CD14-positive monocyte (primary cell): Measurements from ENCODE around the gene HOXB13. TPM values are rescaled to one million over a fixed set of nuclear protein-coding genes. Genes with fewer than 3 reads are reported as not detected.
A peak's percentile ranks its signal among the peaks of the same experiment; 100 is the strongest.

Experiments used
- DNase-seq, 3 donors: peaks; one replicate each; pipeline ENCODE4 v3.0.0-alpha.2; 2011 to 2022
- H2AFZ ChIP-seq: 2 replicates; pipeline ENCODE4 v1.6.0; 2012; ENCODE audit warnings: mild to moderate bottlenecking, low read depth, low read length, inconsistent platforms; ENCODE audit not compliant: insufficient read depth, poor library complexity, severe bottlenecking
- H3K27ac ChIP-seq, 2 donors: 1 replicate in 1 of 2; 2 replicates in 1 of 2; pipeline ENCODE4 v1.5.1; 2012 to 2013; ENCODE audit warnings: low read length in 2 of 2, control low read depth in 1 of 2, inconsistent platforms in 1 of 2, low read depth in 1 of 2, mild to moderate bottlenecking in 1 of 2
- H3K27me3 ChIP-seq, 2 donors: one replicate each; pipeline versions ENCODE4 v1.6.0 to v1.6.1; 2011 to 2013; ENCODE audit warnings: low read length in 2 of 2; ENCODE audit not compliant: control insufficient read depth in 2 of 2, insufficient read depth in 2 of 2
- H3K36me3 ChIP-seq, 2 donors: replicated peaks in 1 of 2; 1 replicate in 1 of 2; 2 replicates in 1 of 2; pipeline versions ENCODE4 v1.5.1 to v1.6.1; 2012 to 2013; ENCODE audit warnings: low read length in 2 of 2, control low read depth in 1 of 2, inconsistent platforms in 1 of 2, mild to moderate bottlenecking in 1 of 2; ENCODE audit not compliant: insufficient read depth in 2 of 2, control insufficient read depth in 1 of 2
- H3K4me1 ChIP-seq, 2 donors: 1 replicate in 1 of 2; 2 replicates in 1 of 2; pipeline versions ENCODE4 v1.5.1 to v1.6.1; 2012 to 2013; ENCODE audit warnings: low read length in 2 of 2, control low read depth in 1 of 2, inconsistent platforms in 1 of 2, mild to moderate bottlenecking in 1 of 2, moderate library complexity in 1 of 2; ENCODE audit not compliant: insufficient read depth in 2 of 2, control insufficient read depth in 1 of 2
- H3K4me2 ChIP-seq: replicated peaks from 2 replicates; pipeline ENCODE3; 2012; ENCODE audit warnings: low read length, moderate library complexity, mild to moderate bottlenecking; ENCODE audit not compliant: poor library complexity, severe bottlenecking; ENCODE audit errors: extremely low read depth
- H3K4me3 ChIP-seq, 3 experiments: fragments of 200-600 bp in 1 of 3; sonication (generic) in 1 of 3; replicated peaks in 1 of 3; 1 replicate in 2 of 3; 2 replicates in 1 of 3; pipeline ENCODE4 v1.5.1; 2011 to 2013; ENCODE audit warnings: low read length in 3 of 3, mild to moderate bottlenecking in 3 of 3, control low read depth in 2 of 3, low read depth in 2 of 3, inconsistent platforms in 1 of 3, moderate library complexity in 1 of 3
- H3K79me2 ChIP-seq: 2 replicates; pipeline ENCODE4 v1.6.0; 2012; ENCODE audit warnings: mild to moderate bottlenecking, control low read depth, inconsistent platforms, low read length, moderate library complexity; ENCODE audit not compliant: insufficient read depth
- H3K9ac ChIP-seq: 2 replicates; pipeline ENCODE4 v1.6.0; 2017; ENCODE audit warnings: low read length, mild to moderate bottlenecking; ENCODE audit not compliant: insufficient read depth, poor library complexity, severe bottlenecking
- H3K9me3 ChIP-seq, 2 donors: replicated peaks in 1 of 2; 1 replicate in 1 of 2; 2 replicates in 1 of 2; pipeline versions ENCODE4 v1.5.1 to v1.6.1; 2012 to 2013; ENCODE audit warnings: low read length in 2 of 2, control low read depth in 1 of 2; ENCODE audit not compliant: control insufficient read depth in 1 of 2, insufficient read depth in 1 of 2
- H4K20me1 ChIP-seq: 2 replicates; pipeline ENCODE4 v1.6.0; 2012; ENCODE audit warnings: mild to moderate bottlenecking, low read length, control low read depth, moderate library complexity; ENCODE audit not compliant: insufficient read depth
- H3K27ac Mint-ChIP-seq, 7 donors: one replicate each; pipeline ENCODE4 v1.8.0; 2020; ENCODE audit warnings: mild to moderate bottlenecking in 7 of 7, mixed read lengths in 7 of 7, moderate library complexity in 6 of 7, inconsistent platforms in 2 of 7
- H3K27me3 Mint-ChIP-seq, 3 donors: one replicate each; pipeline ENCODE4 v1.8.0; 2021 to 2022; ENCODE audit warnings: low read depth in 3 of 3, mild to moderate bottlenecking in 3 of 3, mixed read lengths in 3 of 3, moderate library complexity in 3 of 3, inconsistent platforms in 1 of 3
- H3K36me3 Mint-ChIP-seq, 2 donors: one replicate each; pipeline ENCODE4 v1.8.0; 2020; ENCODE audit warnings: mixed read lengths in 2 of 2, inconsistent platforms in 1 of 2, mild to moderate bottlenecking in 1 of 2
- H3K4me1 Mint-ChIP-seq: one replicate; pipeline ENCODE4 v1.8.0; 2020; ENCODE audit warnings: mild to moderate bottlenecking, mixed read lengths
- H3K4me3 Mint-ChIP-seq, 2 donors: one replicate each; pipeline ENCODE4 v1.8.0; 2020; ENCODE audit warnings: mild to moderate bottlenecking in 2 of 2, mixed read lengths in 2 of 2, moderate library complexity in 1 of 2
- H3K9me3 Mint-ChIP-seq, 7 donors: one replicate each; pipeline ENCODE4 v1.8.0; 2020 to 2022; ENCODE audit warnings: mixed read lengths in 7 of 7, mild to moderate bottlenecking in 6 of 7, moderate library complexity in 6 of 7, inconsistent platforms in 2 of 7
- CTCF ChIP-seq: fragments of 200-600 bp; IDR thresholded peaks from one replicate; pipeline ENCODE4 v1.8.0; 2022; ENCODE audit warnings: antibody characterized with exemption, mild to moderate bottlenecking
- WGBS: methylation state at CpG from one replicate; pipeline ENCODE4 v1.1.5; 2013; ENCODE audit warnings: missing lambda C conversion rate; ENCODE audit not compliant: insufficient coverage; 5-methylcytosine and 5-hydroxymethylcytosine counted together
- intact Hi-C, 2 donors: fragments of 100-400 bp; cut with micrococcal nuclease; formaldehyde crosslinking; loops; one replicate each; pipeline versions ENCODE4 v1.15.0 to v1.15.1; 2023
- polyA plus RNA-seq, 3 donors: library from polyadenylated mRNA; depleted of rRNA in 1 of 3; unstranded in 2 of 3; stranded (reverse) in 1 of 3; fragments of 300-500 nt in 2 of 3; fragments of >200 nt in 1 of 3; fragmentation: Illumina TruSeq in 2 of 3; gene quantifications; 1 replicate in 2 of 3; 2 replicates in 1 of 3; pipeline ENCODE4 v1.2.3, GENCODE V29; 2012 to 2021

HOXB13 gene
- polyA plus RNA-seq, 3 donors, result not detected

GRCh38 chr17:48738424-48738802, 9.9 kb upstream of the HOXB13 start:
- no peak overlapping the region for H3K4me2 ChIP-seq
- Mint-ChIP-seq H3K9me3 (peaks cover 0 to 27% (median 18%) of the 10 kb centered on the region in 7 donors), H3K4me3 (peak overlapping the region in 1 of 2 donors; percentile 83), H3K4me1 (peaks cover 13% of the 10 kb centered on the region), H3K36me3 (peaks cover 2 to 12% of the 10 kb centered on the region in 2 donors), H3K27ac (no peak overlapping the region), H3K27me3 (peaks cover 98 to 99% (median 99%) of the 10 kb centered on the region in 3 donors)
- no peak overlapping the region for H2AFZ ChIP-seq
- H3K9ac ChIP-seq, result no peak overlapping the region
- intact Hi-C loops, result no loop called here
- H3K79me2 ChIP-seq, result no peaks in the 10 kb centered on the region
- H4K20me1 ChIP-seq, result no peaks in the 10 kb centered on the region
- no peak overlapping the region for H3K4me3 ChIP-seq
- H3K9me3 ChIP-seq, result peaks cover 0 to 43% of the 10 kb centered on the region in 2 donors
- no peak overlapping the region for H3K27ac ChIP-seq
- H3K27me3 ChIP-seq, result peaks cover 96 to 100% of the 10 kb centered on the region in 2 donors
- no peak for TF ChIP-seq CTCF
- WGBS, result 15% methylated on average over 2 of the region's 11 CpGs
- H3K4me1 ChIP-seq, result peaks cover 0 to 2% of the 10 kb centered on the region in 2 donors
- no peak for DNase-seq
- H3K36me3 ChIP-seq, result no peaks in the 10 kb centered on the region

- H3K27ac Mint-ChIP-seq, result no peak overlapping the region
- Histone ChIP-seq H3K79me2 (no peaks in the 10 kb centered on the region), H3K27me3 (peaks cover 96 to 100% of the 10 kb centered on the region in 2 donors), H3K9me3 (peaks cover 0 to 35% of the 10 kb centered on the region in 2 donors), H3K9ac (no peak overlapping the region), H3K4me2 (no peak overlapping the region), H3K36me3 (no peaks in the 10 kb centered on the region), H4K20me1 (no peaks in the 10 kb centered on the region), H3K4me3 (no peak overlapping the region), H3K27ac (no peak overlapping the region), H3K4me1 (peaks cover 0 to 2% of the 10 kb centered on the region in 2 donors), H2AFZ (no peak overlapping the region)
- no peak for DNase-seq
- 17% methylated on average over 1 of the region's 4 CpGs for WGBS
- peaks cover 0 to 24% (median 20%) of the 10 kb centered on the region in 7 donors for H3K9me3 Mint-ChIP-seq
- H3K27me3 Mint-ChIP-seq, result peaks cover 97 to 99% (median 98%) of the 10 kb centered on the region in 3 donors
- H3K4me1 Mint-ChIP-seq, result peaks cover 14% of the 10 kb centered on the region
- peaks cover 2 to 14% of the 10 kb centered on the region in 2 donors for H3K36me3 Mint-ChIP-seq
- peak overlapping the region in 1 of 2 donors; percentile 74 for H3K4me3 Mint-ChIP-seq
- intact Hi-C loops, result no loop called here
- no peak for TF ChIP-seq CTCF
Measured at GRCh38 chr17:48737330-48738043, 8.9 kb upstream of the HOXB13 start.
